Stimulated activated CD4-positive, alpha-beta T cell treated with anti-CD3 and anti-CD28 coated beads, Interleukin-15, amount 100 ng/mL, for 48 hours (primary cell): ENCODE data around the gene ADGRA1.
"Not testable (repeated sequence)": the region's sequence is repeated elsewhere in the genome, so short reads cannot be mapped to it uniquely, and the experiment has no call there.

Experiments used
- DNase-seq, 2 donors: peaks; one replicate each; pipeline ENCODE4 v3.0.0-alpha.2; 2020; ENCODE audit warnings: low read depth in 2 of 2

ADGRA1 gene

GRCh38 chr10:133110609-133111275, 23.0 kb downstream of the ADGRA1 start:
- no peak for DNase-seq

DNA sequence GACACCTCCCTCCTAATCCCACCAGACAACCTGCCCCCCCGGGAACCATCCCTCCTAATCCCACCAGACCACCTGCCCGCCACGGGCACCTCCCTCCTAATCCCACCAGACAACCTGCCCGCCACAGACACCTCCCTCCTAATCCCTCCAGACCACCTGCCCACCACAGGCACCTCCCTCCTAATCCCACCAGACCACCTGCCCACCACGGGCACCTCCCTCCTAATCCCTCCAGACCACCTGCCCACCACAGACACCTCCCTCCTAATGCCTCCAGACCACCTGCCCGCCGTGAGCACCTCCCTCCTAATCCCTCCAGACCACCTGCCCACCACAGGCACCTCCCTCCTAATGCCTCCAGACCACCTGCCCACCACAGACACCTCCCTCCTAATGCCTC, 23.9 kb downstream of the ADGRA1 start:
- DNase-seq, result not testable (repeated sequence)

DNA sequence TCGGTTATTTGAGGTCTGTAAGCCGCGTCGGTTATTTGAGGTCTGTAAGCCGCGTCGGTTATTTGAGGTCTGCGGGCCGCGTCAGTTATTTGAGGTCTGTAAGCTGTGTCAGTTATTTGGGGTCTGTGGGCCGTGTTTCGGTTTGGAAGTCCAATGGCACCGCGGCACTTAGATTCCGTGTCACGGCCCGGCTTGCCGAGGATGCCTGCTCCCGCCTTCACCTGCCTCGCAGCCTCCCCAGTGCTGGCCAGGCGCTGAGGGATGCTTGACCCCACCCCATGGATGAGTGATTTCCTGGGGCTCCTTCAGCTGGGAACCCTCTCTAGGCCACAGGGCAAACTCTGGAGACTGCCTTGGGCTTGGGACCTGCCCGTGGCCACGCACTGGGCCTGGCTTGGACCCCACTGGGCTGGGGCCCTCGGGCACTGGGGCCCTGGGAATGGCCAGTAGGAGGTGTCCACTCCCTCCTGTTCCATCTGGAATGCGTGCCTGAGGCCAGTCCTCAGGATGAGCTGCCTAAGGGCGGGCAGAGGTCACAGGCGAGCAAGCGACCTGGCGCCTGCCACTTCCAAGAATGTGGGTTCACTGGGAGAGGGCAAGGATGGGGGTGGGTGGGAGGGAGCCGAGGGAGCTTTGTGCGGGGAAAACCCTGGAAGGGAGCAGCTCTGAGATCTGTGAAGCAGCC, 25.6 kb downstream of the ADGRA1 start:
- no peak for DNase-seq

DNA sequence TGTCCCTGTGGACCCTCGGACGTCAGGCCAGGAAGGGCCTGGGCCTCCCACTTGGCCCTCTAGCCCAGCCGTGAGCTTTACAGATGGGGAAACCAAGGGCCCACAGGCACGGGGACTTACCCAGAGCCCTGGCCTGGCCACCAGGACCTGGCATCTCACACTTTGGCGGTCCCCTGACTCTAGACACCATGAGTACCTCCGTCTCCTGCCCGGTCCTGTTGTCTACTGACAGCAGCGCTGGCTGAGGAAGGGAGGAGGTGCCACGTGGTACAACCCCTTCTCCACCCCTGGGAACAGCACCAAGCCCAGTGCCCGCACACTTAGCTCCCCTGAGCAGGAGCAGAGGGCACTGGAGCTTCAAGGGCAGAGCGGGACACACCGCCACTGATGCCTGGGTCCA, 26.1 kb downstream of the ADGRA1 start:
- DNase-seq, result no peak

DNA sequence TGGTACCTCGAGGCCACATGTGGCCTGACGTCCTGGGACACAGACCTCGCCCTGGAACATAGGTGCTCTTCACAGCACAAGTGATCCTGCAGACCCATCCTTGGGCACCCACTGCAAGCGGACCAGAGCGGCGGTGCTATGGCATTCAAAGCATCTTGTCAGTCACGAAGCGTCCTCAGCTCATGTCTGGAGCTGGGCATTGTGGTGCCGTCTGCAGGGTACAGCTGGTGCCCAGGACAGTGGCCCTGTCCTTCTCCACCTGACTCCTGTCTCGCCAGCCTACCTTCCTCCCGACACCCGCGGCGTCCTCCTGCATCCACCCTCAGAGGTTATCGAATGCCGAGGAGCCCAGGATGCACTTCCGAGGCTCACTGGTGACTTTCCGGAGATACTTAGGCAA, 26.5 kb downstream of the ADGRA1 start:
- no peak for DNase-seq

DNA sequence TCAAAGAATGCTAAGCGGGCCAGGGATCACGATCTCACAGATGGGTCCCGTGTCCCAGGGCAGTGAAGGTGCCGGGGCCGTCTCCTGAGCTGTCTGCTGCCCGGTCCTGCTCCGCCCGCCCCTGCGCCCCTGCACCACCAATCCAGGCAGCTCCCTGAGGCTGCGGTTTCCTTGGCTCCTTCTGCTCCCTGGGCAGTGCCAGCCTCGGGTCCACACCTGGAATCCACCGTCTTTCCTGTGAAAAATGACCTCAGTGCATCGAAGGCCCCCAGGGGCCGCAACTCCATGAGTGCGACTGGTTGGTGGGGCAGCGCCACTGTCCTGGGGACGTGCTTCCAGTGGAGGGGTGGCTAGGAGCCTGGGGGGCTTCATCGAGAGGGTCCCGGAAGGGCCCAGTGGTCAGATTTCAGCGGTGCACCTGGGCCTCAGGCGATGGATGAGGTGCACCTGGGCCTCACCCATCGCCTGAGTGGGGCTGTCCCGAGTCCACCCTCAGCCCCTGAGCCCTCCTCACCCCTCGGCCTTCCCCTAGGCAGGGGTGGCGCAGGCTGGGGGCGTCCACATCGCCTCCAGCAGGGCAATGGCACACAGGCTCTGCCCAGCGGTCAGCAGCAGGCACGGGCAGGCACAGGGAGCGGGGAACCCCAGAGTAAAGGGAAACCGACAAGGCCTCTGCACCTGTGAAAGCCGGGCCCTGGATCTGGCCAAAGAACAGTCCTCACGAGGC, 27.2 kb downstream of the ADGRA1 start:
- no peak for DNase-seq

DNA sequence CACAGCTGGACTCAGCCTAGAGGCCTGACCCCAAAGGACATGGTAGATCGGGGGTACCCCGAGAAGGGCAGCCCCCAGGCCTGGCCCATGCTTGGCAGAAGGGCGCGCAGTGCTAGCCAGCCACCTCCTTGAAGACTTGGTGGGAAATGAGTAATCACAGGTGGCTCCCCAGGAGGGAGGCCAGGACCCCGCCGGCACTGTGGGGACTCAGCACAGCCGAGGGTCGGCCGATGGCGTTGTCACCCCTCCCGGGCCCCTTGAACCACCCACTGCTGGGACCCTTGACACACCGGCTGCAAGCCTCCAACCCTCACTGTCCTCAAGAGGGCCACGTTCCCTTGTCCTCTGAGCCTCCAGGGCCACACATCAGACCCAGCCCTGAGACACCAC, 27.7 kb downstream of the ADGRA1 start:
- DNase-seq, result no peak

- DNase-seq, result no peak
Measured at GRCh38 chr10:133115976-133116375, 28.3 kb downstream of the ADGRA1 start.

DNA sequence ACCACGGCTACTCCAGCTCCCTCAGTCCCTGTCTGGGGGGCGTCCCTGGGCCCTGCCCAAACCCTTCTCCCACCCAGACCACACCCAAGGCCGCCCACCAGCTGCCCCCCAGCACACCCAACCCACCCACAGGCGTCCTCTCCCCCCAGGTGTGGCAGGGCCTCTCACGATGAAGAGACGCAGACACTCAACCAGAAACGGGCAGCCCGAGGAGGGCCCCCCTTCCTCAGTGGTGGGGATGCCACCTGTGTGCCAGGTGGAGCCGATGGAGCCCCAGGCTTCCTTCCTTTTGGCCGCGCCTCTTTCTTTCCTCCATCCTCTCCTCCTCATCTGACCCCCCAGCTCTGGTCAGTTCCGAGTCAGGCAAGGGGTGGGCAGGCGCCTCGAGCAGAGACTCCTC, 28.7 kb downstream of the ADGRA1 start:
- DNase-seq, result no peak

GRCh38 chr10:133117036-133117687, 29.4 kb downstream of the ADGRA1 start:
- DNase-seq, result no peak

DNA sequence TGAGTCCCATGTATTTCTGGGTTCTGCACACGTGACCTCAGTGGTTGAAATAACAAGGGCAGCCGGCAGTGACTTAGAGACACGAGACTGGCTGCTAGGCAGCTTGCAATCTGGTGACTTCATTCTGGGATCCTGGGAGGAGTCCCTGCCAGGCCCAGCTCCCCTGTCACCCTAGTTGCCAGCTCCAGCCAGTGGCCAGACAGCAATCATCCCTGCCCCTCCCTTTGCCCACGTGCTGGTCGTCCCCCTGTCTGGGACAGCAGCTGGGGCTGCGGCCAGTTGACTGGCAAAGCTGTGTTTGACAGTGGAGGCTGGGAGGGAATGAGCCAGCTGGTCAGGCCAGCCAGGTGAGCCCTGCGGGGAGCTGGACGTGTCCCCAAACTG, 30.0 kb downstream of the ADGRA1 start:
- no peak for DNase-seq

- DNase-seq, result no peak
Measured at GRCh38 chr10:133121479-133121878, 33.8 kb downstream of the ADGRA1 start.

DNA sequence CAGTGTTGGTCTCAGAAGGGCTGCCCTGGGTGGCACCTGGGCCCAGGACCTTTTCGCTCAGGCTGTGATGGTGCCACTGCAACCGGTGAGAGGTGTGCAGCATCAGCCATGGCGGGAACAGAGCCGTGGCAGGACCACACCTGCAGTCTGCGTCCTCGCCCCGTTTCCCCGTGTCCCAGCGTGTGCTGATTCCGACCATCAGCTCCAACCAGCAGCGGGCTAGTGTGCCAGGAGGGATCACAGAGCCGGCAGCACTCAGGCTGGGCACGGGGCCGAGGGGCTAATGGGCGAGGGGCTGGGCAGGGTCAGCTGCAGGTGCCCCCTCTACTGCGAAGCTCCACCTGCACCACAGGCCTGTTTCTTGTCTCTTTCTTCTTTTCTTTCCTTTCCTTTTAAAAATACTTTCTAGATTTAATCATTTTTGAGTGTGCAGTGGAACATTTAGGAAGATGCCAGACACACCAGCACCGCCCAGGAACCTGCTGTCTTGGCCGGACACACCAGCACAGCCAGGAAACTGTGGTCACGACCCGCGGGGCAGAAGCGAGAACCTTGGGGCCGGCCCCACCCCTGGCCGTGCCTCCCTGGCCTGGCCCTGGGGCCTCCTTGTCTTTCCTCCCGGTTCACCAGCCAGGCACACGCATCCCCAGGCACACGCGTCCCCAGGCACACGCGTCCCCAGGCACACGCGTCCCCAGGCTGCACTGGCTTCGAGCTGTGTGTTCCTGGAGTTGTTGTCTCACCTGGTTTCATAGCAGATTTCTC, 34.6 kb downstream of the ADGRA1 start:
- no peak for DNase-seq

DNA sequence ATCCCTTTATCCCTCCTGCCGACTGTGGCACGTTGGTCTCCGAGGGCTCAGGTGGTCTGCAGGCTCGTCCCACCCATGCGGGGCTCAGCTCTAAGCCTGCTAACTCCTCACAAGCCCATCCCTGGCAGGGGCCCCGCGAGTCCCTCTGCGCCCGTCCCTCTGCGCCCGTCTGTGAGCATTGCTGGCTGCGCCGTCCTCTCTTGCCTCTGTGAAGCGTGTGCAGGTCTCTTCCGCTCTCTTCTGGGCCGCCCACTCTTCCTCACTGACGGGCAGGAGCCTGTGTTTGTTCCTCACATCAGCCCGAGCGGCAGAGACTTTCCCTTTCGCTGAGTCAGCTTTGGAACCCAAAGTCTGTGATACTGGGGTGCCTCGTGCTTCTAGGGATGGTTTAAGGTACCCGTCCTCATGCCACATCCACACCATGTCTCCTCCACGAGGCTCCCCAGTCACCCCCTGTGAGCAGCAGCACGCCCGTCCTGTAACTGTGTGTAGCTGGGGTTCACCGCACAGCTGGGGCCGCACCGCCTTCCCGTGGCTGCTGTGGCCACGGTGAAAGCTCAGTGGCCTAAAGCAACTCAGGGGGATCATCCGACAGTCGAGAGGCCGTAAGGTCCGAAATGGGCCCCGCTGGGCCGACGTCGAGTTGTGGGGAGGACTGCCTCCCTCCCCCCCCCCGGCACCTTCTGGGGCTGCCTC, 35.5 kb downstream of the ADGRA1 start:
- DNase-seq, result no peak

DNA sequence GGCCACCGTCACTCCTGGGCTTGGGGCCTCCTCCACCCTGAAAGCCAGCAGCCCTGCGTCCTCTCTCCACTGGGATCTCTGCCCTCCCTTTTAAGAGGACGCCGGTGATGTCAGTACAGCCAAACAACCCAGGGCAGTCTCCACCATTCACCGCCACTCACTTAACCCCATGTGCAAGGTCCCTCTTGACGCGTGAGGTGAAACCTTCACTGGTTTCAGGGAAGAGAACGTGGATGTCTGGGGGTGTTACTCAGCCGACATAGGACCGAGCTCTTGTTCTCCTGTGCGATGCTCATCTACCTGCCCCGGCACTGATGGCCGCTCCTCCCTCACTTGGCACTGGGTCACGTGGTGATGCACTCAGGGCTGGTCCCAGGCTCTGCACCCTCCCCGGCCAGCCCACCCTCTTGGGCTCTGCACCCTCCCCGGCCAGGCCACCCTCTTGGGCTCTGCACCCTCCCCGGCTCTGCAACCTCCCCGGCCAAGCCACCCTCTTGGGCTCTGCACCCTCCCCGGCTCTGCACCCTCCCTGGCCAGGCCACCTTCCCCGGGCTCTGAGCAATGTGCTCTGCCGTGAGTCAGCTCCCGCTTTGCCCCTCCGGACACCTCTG, 36.1 kb downstream of the ADGRA1 start:
- DNase-seq, result no peak

DNA sequence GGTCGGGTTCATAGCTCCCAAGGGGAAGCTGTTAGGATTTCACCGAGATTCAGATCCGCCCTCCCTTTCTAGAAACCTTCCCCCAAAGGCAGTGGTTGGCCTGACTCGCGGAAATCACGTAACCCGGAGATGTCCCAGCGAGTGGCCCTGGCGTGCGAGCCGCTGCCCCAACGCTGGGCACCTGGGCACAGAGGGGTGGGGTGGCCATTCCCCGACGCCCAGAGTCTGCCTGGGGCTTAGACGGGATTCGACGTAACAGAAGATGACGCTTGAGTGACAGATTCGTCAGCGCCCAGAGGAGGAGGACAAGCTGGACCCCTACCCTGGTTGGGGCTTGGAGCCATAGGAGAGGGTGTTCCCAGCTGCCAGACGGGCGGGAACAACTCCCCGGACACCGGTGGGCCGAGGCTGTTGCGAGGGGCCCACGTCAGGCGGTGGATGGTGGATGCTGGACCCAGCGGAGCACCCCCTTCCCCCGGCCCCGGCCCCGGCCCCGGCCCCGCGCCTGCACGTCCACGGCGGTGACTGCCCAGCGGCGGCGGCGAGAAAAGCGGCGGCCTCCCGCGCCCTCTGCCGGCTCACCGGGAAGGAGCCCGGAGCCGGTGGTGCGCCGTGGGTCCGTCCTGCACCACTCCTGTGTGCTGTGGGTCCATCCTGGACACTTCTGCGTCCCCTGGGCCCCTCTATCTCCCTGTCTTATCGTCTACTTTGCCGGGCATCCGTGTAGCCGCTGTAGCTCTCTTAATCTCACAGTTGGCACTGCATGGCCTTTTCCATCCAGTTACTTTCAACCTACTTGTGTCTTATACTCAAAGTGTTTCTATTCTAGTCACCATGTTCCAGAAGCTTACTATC, 36.9 kb downstream of the ADGRA1 start:
- no peak for DNase-seq

GRCh38 chr10:133125901-133126300, 38.2 kb downstream of the ADGRA1 start:
- no peak for DNase-seq

DNA sequence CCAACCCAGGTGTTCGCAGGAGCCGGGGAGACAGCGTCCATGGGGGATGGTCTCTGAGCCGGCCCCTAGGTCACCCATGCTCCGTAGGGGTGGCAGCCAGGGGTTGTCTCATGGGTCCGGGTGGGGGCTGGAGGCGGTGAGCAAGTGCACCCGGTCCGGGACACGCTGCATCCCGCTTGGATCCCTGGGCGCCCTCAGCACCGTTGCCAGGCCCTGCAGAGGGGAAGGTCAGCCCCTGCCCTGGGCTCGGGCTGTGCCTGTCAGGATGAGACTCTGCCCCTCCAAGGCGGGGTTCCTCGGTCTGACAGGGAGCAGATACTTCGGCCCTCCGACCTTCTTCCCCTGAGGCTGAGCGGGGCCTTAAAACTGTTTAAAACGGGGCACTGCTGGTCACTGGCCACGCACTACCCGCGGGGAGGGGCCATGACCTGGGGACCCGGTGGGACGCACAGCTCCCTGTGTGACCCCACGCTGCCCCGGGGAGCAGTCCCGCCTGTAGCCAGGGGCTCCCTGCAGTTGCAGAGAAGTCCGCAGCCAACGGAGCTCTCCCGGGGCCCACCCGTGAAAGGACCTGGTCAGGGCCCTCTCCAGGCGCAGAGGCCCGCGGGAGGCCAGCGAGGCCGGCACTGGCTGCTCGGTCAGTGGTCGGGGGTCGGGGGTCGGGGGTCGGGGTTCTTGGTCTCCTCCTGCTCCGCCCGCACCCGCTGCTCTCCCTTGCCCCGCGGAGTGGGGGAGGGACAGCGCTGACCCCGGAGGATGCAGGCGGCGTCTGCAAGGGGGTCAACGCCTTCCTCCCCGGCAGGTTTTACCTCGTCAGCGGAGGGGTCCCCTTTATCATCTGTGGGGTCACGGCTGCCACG, 38.9 kb downstream of the ADGRA1 start:
- DNase-seq, result no peak
